SH-SY5Y (cell line): ENCODE data around the gene PHACTR2.

ENCODE experiments used
- GATA2 ChIP-seq: IDR thresholded peaks from 2 replicates; pipeline ENCODE4 v1.6.1; 2011; ENCODE audit warnings: mild to moderate bottlenecking, low read depth, low read length
- GATA3 ChIP-seq: IDR thresholded peaks from 2 replicates; pipeline ENCODE4 v1.6.1; 2011; ENCODE audit warnings: low read depth, mild to moderate bottlenecking, low read length, moderate library complexity

DNA sequence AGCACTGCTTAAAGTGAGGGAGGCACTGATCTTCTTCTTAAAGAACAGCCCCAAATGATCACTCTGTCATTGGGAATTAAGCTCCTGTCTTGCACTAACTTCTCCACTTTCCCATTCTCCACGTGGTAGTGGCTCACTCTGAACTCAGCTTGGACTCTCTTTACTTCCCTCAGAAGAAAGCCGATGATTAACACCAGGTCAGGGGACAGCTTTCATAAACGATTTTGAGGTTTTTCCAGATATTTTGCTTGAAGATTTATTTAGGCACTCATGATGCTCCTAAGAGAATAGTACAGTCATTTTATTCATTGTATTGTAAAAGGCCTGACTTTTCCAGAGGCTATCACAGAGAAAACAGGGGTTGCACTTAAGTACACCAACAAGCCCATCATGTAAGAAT, 84.4 kb downstream of the PHACTR2 start:
- TF ChIP-seq GATA3 = no peak
- no peak for TF ChIP-seq GATA2
